SJSA1 (cell line): Measurements from ENCODE around the gene TM6SF1. TPM values are rescaled to one million over a fixed set of nuclear protein-coding genes. Genes with fewer than 3 reads are reported as not detected.
"Not testable (repeated sequence)": the region's sequence is repeated elsewhere in the genome, so short reads cannot be mapped to it uniquely, and the experiment has no call there.

Experiments used
- DNase-seq, 2 experiments: peaks; one replicate each; pipeline ENCODE4 v3.0.0-alpha.2; 2015 to 2020; ENCODE audit warnings: low spot score in 2 of 2, low read depth in 1 of 2
- H3K27ac ChIP-seq: fragments of 250-450 bp; sonication (Bioruptor Pico); 2 replicates; pipeline ENCODE4 v1.5.1; 2020; ENCODE audit warnings: mild to moderate bottlenecking, moderate library complexity
- H3K27me3 ChIP-seq: fragments of 250-450 bp; sonication (Bioruptor Pico); replicated peaks from 2 replicates; pipeline ENCODE4 v1.5.1; 2020; ENCODE audit warnings: mild to moderate bottlenecking, moderate library complexity
- H3K36me3 ChIP-seq: fragments of 250-450 bp; sonication (Bioruptor Pico); 2 replicates; pipeline ENCODE4 v1.5.1; 2020; ENCODE audit warnings: mild to moderate bottlenecking
- H3K4me1 ChIP-seq: fragments of 250-450 bp; sonication (Bioruptor Pico); replicated peaks from 2 replicates; pipeline ENCODE4 v1.6.1; 2021; ENCODE audit warnings: mild to moderate bottlenecking
- H3K4me3 ChIP-seq: fragments of 250-450 bp; sonication (Bioruptor Pico); 2 replicates; pipeline ENCODE4 v1.5.1; 2020; ENCODE audit warnings: mild to moderate bottlenecking
- H3K9me3 ChIP-seq: fragments of 250-450 bp; sonication (Bioruptor Pico); replicated peaks from 2 replicates; pipeline ENCODE4 v1.5.1; 2020; ENCODE audit warnings: mild to moderate bottlenecking
- total RNA-seq: library from RNA; depleted of rRNA; stranded (reverse); fragments of >200 nt; shearing (Covaris generic); gene quantifications from 2 replicates; pipeline ENCODE4 v1.2.3, GENCODE V29; 2014

The TM6SF1 gene
- total RNA-seq, 1 experiment from 2014 or later = 2.2 TPM

GRCh38 chr15:83077491-83078230, 29.8 kb upstream of the TM6SF1 start:
- no peak overlapping the region for H3K4me3 ChIP-seq
- H3K4me1 ChIP-seq = no peaks in the 10 kb centered on the region
- peaks cover 8% of the 10 kb centered on the region; the same call in 1 of the 2 replicates for H3K9me3 ChIP-seq
- no peak for DNase-seq
- H3K27ac ChIP-seq = no peak overlapping the region
- no peaks in the 10 kb centered on the region for H3K36me3 ChIP-seq
- peaks cover 14% of the 10 kb centered on the region for H3K27me3 ChIP-seq

DNA sequence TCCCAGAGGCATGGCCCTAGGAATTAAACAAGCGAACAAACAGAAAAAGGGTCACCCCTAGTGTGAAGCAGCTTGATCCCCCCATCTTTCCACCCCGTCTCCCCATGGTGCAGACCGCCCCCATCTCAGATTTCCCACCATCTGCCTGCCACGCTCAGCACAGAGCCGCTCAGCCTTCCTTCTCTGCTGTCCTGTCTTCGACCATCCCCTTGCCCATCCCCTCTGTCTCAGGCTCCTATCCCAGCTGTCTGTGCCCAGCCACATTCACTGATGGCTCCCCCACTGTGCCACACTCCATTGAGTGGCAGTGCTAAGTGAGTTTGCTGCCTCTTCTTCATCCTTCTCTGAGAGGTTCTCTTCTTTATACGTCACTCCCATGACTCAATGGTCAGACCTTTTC, 28.7 kb upstream of the TM6SF1 start:
- H3K36me3 ChIP-seq = no peaks in the 10 kb centered on the region
- no peak overlapping the region for H3K27ac ChIP-seq

GRCh38 chr15:83081256-83082014, 26.0 kb upstream of the TM6SF1 start:
- Histone ChIP-seq H3K9me3 (no peaks in the 10 kb centered on the region), H3K27ac (no peak overlapping the region), H3K36me3 (no peaks in the 10 kb centered on the region), H3K4me1 (no peaks in the 10 kb centered on the region), H3K27me3 (peaks cover 14% of the 10 kb centered on the region), H3K4me3 (no peak overlapping the region)
- no peak for DNase-seq

More for the DNA sequence above, 28.7 kb upstream of the TM6SF1 start:
- no peak overlapping the region for H3K4me3 ChIP-seq
- 0 out of 2 replicates have a peak, but pooled peaks cover 3% of the 10 kb centered on the region for H3K9me3 ChIP-seq
- no peak for DNase-seq
- H3K4me1 ChIP-seq = no peaks in the 10 kb centered on the region
- H3K27me3 ChIP-seq = peaks cover 14% of the 10 kb centered on the region

DNA sequence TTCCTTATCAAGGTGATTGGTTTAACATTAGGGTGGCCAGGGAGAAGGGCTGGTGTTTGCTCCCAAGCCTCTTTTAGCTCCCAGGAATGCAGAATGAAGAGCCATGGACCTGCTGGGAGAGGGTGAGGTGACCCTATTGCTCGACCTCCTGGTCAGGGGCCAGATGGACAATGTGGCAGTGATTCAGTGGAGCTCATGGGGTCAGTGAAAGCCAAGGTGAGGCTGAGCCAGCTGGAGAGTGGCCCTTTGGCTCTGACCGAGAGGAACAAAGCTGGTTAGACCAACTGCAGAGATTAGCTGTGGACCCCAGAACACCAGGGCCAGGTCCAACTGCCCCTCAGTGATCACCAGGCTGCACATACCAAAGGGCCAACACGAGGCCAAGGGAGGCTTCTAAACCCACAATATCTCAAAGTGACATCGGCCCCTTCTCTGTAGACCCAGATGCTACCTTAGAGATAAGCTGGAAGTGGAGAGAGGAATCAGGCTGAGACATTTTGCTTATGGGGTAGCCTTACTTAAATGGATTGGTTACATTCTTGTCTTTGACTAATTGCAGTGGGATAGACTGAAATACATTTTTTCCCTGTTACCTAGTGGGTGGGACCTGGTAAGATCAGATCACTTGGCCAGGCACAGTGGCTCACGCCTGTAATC, 24.6 kb upstream of the TM6SF1 start:
- no peak overlapping the region for H3K4me3 ChIP-seq
- peaks cover 17% of the 10 kb centered on the region for H3K27me3 ChIP-seq
- no peaks in the 10 kb centered on the region for H3K9me3 ChIP-seq
- no peaks in the 10 kb centered on the region for H3K4me1 ChIP-seq
- no peak for DNase-seq
- H3K36me3 ChIP-seq = no peaks in the 10 kb centered on the region
- no peak overlapping the region for H3K27ac ChIP-seq

DNA sequence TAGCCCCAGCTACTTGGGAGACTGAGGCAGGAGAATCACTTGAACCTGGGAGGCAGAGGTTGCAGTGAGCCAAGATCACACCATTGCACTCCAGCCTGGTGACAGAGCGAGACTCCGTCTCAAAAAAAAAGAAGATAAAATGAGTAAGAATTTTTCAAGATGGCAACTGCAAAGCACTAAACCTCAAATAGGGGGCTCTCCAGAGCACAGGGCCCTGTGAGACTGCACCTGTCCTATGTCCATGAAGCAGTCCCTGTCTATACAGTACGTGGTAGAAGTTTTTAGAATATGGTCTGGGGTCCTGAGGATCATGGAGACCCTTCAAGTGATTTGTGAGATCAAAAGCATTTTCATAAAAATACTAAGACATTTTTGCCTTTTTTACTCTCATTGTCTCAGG, 22.0 kb upstream of the TM6SF1 start:
- not testable (repeated sequence) for H3K36me3 ChIP-seq, H3K27ac ChIP-seq, H3K4me1 ChIP-seq, H3K27me3 ChIP-seq, H3K9me3 ChIP-seq, DNase-seq, H3K4me3 ChIP-seq

DNA sequence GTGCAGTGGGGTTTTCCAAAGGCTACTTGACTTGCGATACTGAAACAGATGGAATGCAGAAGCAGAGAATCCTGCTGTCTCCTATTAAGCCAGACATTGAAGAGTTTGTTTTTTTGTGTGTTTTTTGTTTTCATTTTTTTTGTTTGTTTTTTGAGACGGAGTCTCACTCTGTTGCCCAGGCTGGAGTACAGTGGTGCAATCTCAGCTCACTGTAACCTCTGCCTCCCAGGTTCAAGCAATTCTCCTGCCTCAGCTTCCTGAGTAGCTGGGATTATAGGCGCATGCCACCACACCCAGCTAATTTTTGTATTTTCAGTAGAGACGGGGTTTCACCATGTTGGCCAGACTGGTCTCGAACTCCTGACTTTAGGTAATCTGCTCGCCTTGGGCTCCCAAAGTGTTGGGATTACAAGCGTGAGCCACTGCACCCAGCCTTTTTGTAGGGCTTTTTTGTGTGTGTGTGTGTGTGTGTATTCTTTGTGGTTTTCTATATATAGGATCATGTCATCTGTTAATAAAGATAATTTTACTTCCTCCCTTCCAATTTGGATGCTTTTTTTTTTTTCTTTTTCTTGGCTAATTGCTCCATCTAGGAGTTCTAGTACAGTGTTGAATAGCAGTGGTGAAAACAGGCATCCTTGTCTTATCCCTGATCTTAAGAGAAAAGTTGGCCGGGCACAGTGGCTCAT, 21.4 kb upstream of the TM6SF1 start:
- H3K27me3 ChIP-seq, H3K27ac ChIP-seq, H3K4me3 ChIP-seq, H3K9me3 ChIP-seq, H3K4me1 ChIP-seq, H3K36me3 ChIP-seq, DNase-seq: not testable (repeated sequence)

DNA sequence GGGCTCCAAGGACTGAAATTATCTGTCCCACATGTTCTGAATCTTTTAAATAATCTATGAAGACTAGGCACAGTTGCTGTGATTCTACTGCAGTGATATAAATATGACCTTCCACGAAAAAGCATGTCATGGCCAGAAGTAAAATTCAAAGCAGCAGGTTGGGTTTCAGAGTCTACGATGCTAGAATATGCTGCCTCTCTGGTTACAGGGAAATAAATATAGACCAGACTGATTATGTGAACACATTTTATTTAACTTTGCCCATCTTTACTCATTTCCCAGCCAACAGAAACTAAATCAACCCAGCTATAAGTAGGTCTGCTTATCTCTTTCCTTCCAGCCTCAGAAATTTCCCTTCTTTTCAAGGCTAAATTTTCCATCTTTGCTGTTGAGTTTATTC, 19.9 kb upstream of the TM6SF1 start:
- Histone ChIP-seq H3K9me3 (no peaks in the 10 kb centered on the region), H3K27me3 (0 out of 2 replicates have a peak, but pooled peaks cover 6% of the 10 kb centered on the region), H3K36me3 (no peaks in the 10 kb centered on the region), H3K27ac (no peak overlapping the region), H3K4me3 (no peak overlapping the region), H3K4me1 (no peaks in the 10 kb centered on the region)
- DNase-seq = no peak

GRCh38 chr15:83088876-83089275, 18.6 kb upstream of the TM6SF1 start:
- H3K4me1 ChIP-seq = no peaks in the 10 kb centered on the region
- DNase-seq = no peak
- no peaks in the 10 kb centered on the region for H3K9me3 ChIP-seq
- H3K4me3 ChIP-seq = no peak overlapping the region
- H3K36me3 ChIP-seq = no peaks in the 10 kb centered on the region
- no peak overlapping the region for H3K27ac ChIP-seq
- H3K27me3 ChIP-seq = 0 out of 2 replicates have a peak, but pooled peaks cover 6% of the 10 kb centered on the region

DNA sequence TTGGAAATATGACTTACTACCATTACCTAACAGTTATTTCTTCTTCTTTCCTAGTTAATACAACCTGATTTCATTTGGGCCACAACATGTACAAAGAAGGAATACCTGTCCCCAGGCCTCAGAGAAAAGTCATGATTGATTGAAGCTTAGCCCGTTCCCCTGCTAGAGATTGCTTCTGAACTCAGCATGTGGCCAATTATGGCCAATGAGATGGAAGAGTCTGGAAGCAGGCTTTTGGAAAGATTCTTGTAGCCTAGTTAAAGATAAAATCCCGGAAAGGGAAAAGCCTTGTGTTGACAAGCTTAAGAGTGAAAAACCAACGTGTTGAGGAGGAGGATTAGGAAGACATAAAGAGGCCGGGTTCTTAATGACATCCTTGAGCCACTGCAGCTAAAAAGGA, 17.0 kb upstream of the TM6SF1 start:
- Histone ChIP-seq H3K27me3 (0 out of 2 replicates have a peak, but pooled peaks cover 10% of the 10 kb centered on the region), H3K27ac (no peak overlapping the region), H3K9me3 (no peaks in the 10 kb centered on the region), H3K4me3 (no peak overlapping the region), H3K36me3 (no peaks in the 10 kb centered on the region), H3K4me1 (no peaks in the 10 kb centered on the region)
- DNase-seq = no peak

DNA sequence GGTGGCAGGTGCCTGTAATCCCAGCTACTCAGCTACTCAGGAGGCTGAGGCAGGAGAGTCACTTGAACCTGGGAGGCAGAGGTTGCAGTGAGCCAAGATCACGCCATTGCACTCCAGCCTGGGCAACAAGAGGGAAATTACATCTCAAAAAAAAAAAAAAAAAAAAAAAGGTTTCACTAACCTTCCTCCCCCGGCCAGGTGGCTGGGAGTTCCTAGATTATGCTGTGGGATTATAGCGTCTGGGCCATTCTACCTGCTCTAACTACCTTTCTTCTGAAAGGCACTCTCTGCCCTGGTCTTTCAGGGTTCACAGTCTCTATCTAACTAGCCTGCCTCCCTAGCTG, 15.5 kb upstream of the TM6SF1 start:
- H3K27me3 ChIP-seq = 0 out of 2 replicates have a peak, but pooled peaks cover 13% of the 10 kb centered on the region
- not testable (repeated sequence) for H3K36me3 ChIP-seq, DNase-seq, H3K27ac ChIP-seq, H3K4me3 ChIP-seq, H3K4me1 ChIP-seq, H3K9me3 ChIP-seq

- 0 out of 2 replicates have a peak, but pooled peaks cover 13% of the 10 kb centered on the region for H3K27me3 ChIP-seq
- no peaks in the 10 kb centered on the region for H3K36me3 ChIP-seq
- H3K27ac ChIP-seq = no peak overlapping the region
- H3K4me3 ChIP-seq = no peak overlapping the region
- no peaks in the 10 kb centered on the region for H3K4me1 ChIP-seq
- no peaks in the 10 kb centered on the region for H3K9me3 ChIP-seq
- DNase-seq = no peak
Observed at GRCh38 chr15:83092309-83092976, 15.0 kb upstream of the TM6SF1 start.

GRCh38 chr15:83094583-83094982, 12.9 kb upstream of the TM6SF1 start:
- 0 out of 2 replicates have a peak, but pooled peaks cover 10% of the 10 kb centered on the region for H3K27me3 ChIP-seq

GRCh38 chr15:83098079-83098478, 9.4 kb upstream of the TM6SF1 start:
- Histone ChIP-seq H3K27ac (no peak overlapping the region), H3K36me3 (no peaks in the 10 kb centered on the region), H3K9me3 (peaks cover 6% of the 10 kb centered on the region), H3K27me3 (peaks cover 13% of the 10 kb centered on the region; the same call in 1 of the 2 replicates), H3K4me3 (no peak overlapping the region), H3K4me1 (no peaks in the 10 kb centered on the region)
- no peak for DNase-seq

More at GRCh38 chr15:83094583-83094982, 12.9 kb upstream of the TM6SF1 start:
- DNase-seq = no peak
- Histone ChIP-seq H3K36me3 (no peaks in the 10 kb centered on the region), H3K9me3 (peaks cover 6% of the 10 kb centered on the region), H3K4me3 (no peak overlapping the region), H3K4me1 (no peaks in the 10 kb centered on the region), H3K27ac (no peak overlapping the region; the same call in 1 of the 2 replicates)
